Skeletal muscle tissue (tissue), 4 donors: ENCODE results near the gene FOXC1. TPM values are rescaled to one million over a fixed set of nuclear protein-coding genes. Genes with fewer than 3 reads are reported as not detected.

Source experiments
- H3K27ac ChIP-seq: one replicate; pipeline ENCODE4 v1.7.0; 2013; ENCODE audit warnings: mild to moderate bottlenecking, low read depth, low read length, inconsistent platforms
- H3K27me3 ChIP-seq, 3 donors: one replicate each; pipeline ENCODE4 v1.7.0; 2013; ENCODE audit warnings: low read length in 3 of 3; ENCODE audit not compliant: control insufficient read depth in 3 of 3, insufficient read depth in 3 of 3
- H3K36me3 ChIP-seq, 3 donors: one replicate each; pipeline ENCODE4 v1.7.0; 2013; ENCODE audit warnings: low read length in 3 of 3; ENCODE audit not compliant: control insufficient read depth in 3 of 3, insufficient read depth in 3 of 3
- H3K4me1 ChIP-seq, 3 donors: one replicate each; pipeline ENCODE4 v1.7.0; 2013; ENCODE audit warnings: low read length in 3 of 3, mild to moderate bottlenecking in 3 of 3; ENCODE audit not compliant: control insufficient read depth in 3 of 3, insufficient read depth in 3 of 3
- H3K4me3 ChIP-seq, 3 donors: one replicate each; pipeline ENCODE4 v1.7.0; 2013; ENCODE audit warnings: low read length in 3 of 3
- H3K9ac ChIP-seq, 3 donors: one replicate each; pipeline ENCODE4 v1.7.0; 2013; ENCODE audit warnings: low read length in 3 of 3, mild to moderate bottlenecking in 3 of 3, moderate library complexity in 2 of 3, low read depth in 1 of 3
- H3K9me3 ChIP-seq, 3 donors: one replicate each; pipeline ENCODE4 v1.7.0; 2013; ENCODE audit warnings: low read length in 3 of 3; ENCODE audit not compliant: control insufficient read depth in 3 of 3
- total RNA-seq: library from RNA; depleted of rRNA; stranded (reverse); fragments of >200 nt; gene quantifications from one replicate; pipeline ENCODE4 v1.2.3, GENCODE V29; 2014
- donor health status: Osteomylitis.

Gene FOXC1
- total RNA-seq, 1 donor from 2014 or later, result 1.6 TPM

DNA sequence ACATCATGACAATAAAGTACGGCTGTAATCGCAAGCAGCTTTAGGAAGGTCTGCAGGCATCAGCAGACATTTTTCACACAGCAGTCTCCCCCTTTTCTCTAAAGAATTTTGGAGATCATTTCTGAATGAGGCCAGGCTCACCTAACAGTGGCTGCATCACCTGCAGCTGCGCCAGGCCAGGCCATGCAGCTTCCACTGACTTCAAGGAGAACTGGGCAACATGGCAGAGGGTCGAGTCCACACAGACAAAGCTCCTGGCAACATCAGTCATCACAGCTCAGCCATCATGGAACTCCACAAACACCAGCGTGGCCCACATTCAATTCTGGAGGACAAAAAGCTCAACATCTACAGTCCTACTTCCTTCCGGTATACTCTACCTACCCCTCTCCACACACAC is 17.8 kb upstream of the FOXC1 start:
- Histone ChIP-seq H3K9me3 (no peaks in the 10 kb centered on the region), H3K27me3 (peaks cover 37 to 39% (median 37%) of the 10 kb centered on the region in 3 donors), H3K27ac (no peak overlapping the region), H3K36me3 (no peaks in the 10 kb centered on the region), H3K9ac (no peak overlapping the region), H3K4me3 (no peak overlapping the region), H3K4me1 (peaks cover 3 to 5% (median 4%) of the 10 kb centered on the region in 3 donors)

DNA sequence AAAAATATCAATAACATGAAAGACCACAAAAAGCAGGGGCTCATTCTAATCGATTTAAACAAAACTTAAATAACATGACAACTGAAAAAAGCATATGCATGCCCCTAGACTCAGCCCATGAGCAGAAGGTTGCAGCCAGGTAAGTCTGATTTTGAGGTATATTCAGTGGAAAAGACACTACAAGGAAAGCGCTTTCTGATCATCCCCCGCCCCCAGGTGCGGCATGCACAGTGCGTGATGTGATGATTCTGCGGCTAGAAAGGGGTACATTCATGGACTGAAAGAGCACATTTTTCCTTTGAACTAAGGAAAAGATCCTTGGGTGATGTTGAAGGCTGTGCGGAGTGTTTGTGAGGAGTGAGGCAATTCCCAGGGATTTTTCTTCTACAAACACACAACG is 16.9 kb upstream of the FOXC1 start:
- Histone ChIP-seq H3K27ac (no peak overlapping the region), H3K4me1 (peaks cover 3 to 5% (median 4%) of the 10 kb centered on the region in 3 donors), H3K9me3 (no peaks in the 10 kb centered on the region), H3K27me3 (peaks cover 37 to 39% (median 39%) of the 10 kb centered on the region in 3 donors), H3K9ac (no peak overlapping the region), H3K4me3 (no peak overlapping the region), H3K36me3 (no peaks in the 10 kb centered on the region)

DNA sequence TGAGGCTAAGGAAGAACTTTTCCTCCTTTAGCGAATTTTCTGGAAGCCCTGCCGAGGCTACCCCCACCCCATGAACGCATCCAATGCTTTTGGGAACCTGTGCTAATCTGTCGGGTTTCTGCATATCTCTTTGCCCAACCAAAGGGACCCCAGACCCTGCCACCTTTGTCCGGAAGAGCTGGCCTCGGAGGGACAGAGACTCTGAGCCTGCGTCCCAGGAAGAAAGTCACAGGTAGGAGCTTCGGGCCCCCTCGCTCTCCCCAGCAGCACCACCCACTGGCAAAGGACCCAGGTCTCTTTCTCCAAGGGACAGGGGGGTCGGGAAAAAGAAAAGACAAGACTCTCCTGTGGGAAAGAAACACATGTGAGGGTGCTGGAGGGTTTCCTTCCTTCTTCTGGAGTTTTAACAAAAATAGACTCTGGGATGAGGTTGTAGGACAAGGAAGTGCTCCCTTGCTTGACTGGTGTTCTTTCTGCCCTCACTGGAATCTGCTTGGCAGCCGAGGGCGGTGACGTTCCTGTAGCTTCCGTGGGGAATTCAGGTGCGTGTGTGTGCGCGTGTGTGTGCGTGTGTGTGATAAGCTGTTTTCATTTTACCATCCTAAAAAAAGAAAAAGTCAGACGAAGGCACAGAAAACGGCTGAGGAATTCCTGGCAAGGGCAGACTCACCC is 16.3 kb upstream of the FOXC1 start:
- H3K27ac ChIP-seq, result no peak overlapping the region
- peaks cover 3 to 5% (median 4%) of the 10 kb centered on the region in 3 donors for H3K4me1 ChIP-seq
- H3K36me3 ChIP-seq, result no peaks in the 10 kb centered on the region
- H3K4me3 ChIP-seq, result no peak overlapping the region
- H3K27me3 ChIP-seq, result peaks cover 37 to 39% (median 39%) of the 10 kb centered on the region in 3 donors
- H3K9ac ChIP-seq, result no peak overlapping the region
- H3K9me3 ChIP-seq, result no peaks in the 10 kb centered on the region

DNA sequence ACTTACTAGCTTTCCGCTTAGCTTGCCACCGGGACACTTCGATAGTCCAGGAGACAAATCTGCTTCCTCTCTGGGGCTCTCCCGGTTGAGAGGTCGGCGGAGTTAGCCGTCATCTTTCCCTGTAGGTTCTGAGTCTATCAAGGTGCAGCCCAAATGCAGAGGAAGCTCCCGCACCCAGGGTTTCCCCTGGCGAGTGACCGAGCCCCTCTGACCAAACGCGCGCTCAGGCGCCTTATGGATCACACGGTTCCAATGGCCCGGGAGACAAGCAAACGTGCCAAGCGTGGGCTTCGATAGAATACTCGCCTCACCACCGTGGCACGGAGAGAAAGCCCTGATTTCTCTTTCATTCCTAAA is 15.8 kb upstream of the FOXC1 start:
- peaks cover 3 to 5% (median 4%) of the 10 kb centered on the region in 3 donors for H3K4me1 ChIP-seq
- H3K9ac ChIP-seq, result no peak overlapping the region
- H3K9me3 ChIP-seq, result no peaks in the 10 kb centered on the region
- H3K27ac ChIP-seq, result no peak overlapping the region
- H3K4me3 ChIP-seq, result no peak overlapping the region
- peaks cover 37 to 39% (median 39%) of the 10 kb centered on the region in 3 donors for H3K27me3 ChIP-seq
- no peaks in the 10 kb centered on the region for H3K36me3 ChIP-seq

DNA sequence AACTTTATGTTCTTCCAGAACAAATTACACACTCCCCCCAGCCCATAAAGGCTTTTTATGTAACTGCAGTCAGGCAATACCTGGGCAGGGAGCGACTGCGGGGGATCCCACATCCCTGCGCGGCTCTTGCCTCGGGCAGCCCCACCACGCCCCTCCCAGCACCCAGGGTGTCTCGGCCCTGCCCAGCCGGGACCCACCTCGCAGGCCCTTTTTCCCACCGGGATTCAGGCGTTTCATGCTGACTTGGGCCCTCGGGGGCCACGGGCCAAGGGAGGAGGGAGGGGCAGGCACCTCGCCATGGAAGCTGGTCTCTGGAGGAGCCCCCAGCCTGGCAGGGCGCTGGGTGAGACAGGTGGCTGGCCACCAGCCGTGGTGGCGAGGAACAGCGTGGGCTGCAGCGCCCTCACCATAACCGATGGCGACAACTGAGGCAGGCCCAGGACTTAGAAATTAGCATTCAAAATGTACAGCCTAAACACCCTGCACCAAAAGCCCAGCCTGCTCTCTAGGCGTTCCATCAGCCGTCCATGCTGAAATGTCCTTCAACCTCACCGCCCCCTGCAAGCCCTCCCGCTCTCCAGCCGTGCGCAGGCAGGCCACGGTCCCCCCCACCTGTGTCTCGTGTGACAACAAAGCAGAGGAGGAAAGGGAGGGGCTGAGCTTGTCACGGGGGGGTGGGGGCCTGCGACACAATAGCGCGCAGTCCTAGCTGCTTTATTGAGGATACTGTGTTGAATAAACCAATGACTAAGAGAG is 15.1 kb upstream of the FOXC1 start:
- Histone ChIP-seq H3K27ac (no peak overlapping the region), H3K9me3 (no peaks in the 10 kb centered on the region), H3K4me1 (peaks cover 3 to 5% (median 4%) of the 10 kb centered on the region in 3 donors), H3K27me3 (peaks cover 37 to 39% (median 38%) of the 10 kb centered on the region in 3 donors), H3K9ac (no peak overlapping the region), H3K36me3 (no peaks in the 10 kb centered on the region), H3K4me3 (no peak overlapping the region)

DNA sequence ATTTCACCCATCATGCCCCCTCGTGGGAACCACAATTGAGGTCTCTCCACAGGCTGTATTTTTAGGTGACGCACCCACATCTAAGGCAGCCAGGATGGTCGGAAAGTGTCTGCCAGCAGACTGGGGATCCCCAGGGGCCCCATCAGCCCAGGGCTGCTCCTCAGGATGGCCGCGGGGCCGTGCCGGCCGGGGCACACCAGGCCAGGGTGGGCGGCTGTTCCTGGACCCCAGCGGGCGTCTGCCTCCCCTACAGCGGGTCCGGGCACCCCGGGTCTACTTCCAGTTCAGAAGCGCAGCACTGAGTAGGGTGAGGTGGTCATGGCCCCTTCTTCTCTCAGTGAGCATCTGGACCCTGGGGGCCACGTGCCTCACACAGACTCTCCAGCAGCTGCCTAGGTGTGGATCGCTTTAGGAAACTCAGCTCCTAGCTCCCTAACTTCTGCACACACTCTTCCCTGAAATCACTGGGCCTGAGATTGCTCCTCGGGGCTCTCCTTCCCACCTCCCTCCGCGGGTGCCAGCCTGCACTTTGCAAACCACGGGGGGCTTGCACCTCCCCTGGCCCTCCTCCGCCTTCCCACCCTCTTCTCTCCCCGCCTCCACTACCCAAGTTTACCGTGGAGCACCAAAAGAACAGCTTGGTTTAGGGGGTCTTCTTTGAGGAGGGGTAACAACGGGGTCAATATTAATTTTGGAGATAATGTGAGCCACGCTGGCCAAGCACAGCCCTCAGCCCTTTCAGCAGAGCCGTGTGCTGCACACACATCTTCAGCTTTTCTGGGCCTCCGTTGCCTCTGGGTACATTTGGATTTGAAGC is 14.2 kb upstream of the FOXC1 start:
- H3K4me3 ChIP-seq, result peak overlapping the region in 2 of 3 donors; percentile 49 to 62
- peaks cover 3 to 5% (median 4%) of the 10 kb centered on the region in 3 donors for H3K4me1 ChIP-seq
- H3K36me3 ChIP-seq, result no peaks in the 10 kb centered on the region
- H3K27me3 ChIP-seq, result peaks cover 35 to 37% (median 37%) of the 10 kb centered on the region in 3 donors
- H3K9me3 ChIP-seq, result no peaks in the 10 kb centered on the region
- H3K27ac ChIP-seq, result no peak overlapping the region
- no peak overlapping the region for H3K9ac ChIP-seq

DNA sequence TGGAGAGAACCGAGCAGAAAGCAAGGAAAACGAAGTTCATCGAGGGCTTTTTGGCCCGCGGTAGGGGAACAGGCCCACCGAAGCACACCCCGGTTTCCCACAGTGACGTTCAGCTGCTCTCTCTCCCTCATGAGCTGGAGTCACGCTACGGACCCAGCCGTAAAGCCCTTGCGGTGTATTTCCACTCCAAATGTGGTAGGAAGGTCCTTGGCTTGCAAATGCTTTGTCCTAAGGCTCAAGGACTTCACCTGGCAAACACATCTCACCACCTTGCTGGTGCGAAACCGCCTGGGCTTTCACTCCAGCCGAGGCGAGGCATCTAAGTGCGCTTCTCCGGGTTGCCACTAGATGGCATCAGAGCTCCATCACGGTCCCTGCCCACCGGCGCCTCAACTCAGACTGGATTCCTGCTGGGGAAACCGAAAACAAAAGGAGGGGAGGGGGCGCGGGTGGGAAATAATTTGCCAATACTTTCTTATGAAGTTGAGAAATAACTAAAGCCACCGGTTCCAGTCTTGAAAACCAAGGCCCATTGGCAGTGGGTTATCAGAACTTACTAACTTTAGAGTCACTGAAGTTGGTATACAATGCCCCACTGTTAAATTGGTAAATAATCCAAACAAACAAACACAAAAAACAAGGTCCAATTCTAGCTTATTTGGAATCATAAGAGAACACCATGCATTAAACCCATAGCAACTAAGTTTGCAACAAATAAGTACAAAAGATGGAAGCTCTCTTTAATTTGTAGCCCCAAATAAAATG is 13.4 kb upstream of the FOXC1 start:
- Histone ChIP-seq H3K27ac (no peak overlapping the region), H3K9ac (peak overlapping the region in 1 of 3 donors; percentile 40), H3K4me1 (peaks cover 3 to 5% (median 4%) of the 10 kb centered on the region in 3 donors), H3K9me3 (no peaks in the 10 kb centered on the region), H3K27me3 (peaks cover 35 to 45% (median 35%) of the 10 kb centered on the region in 3 donors), H3K4me3 (peak overlapping the region; percentile 49 to 70 (median 62)), H3K36me3 (no peaks in the 10 kb centered on the region)

DNA sequence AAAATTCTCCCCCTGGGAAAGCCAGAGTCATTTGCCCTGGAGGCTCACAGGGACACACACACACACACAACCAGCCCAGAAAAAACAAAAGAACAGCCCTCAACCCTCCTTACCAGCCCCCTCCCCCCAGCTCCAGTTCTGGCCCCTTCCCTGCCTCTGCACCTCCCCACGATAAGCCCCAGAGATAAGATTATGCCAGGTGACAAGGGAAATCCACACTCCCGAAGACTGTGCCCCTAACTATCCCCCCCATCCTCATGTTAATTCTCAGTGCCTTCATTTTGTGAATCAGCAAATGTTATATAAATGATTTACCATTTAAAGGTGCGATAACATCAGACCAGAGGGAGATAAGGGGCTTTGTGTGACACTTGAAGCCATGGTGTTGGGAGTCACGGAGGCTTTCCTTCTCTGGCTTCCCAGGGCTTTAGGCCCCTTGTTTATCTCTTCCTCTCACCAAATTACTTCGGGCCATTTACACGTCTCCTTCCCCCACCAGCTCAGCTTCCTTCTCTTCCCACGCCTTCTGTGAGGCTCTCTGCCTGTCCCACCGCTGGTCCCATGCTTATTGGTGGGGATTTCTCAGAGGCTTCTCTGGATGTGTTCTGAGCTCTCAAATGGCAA is 12.5 kb upstream of the FOXC1 start:
- Histone ChIP-seq H3K4me3 (no peak overlapping the region), H3K27ac (no peak overlapping the region), H3K4me1 (peaks cover 3 to 5% (median 4%) of the 10 kb centered on the region in 3 donors), H3K27me3 (peaks cover 40 to 54% (median 44%) of the 10 kb centered on the region in 3 donors), H3K9ac (no peak overlapping the region), H3K9me3 (no peaks in the 10 kb centered on the region), H3K36me3 (no peaks in the 10 kb centered on the region)

DNA sequence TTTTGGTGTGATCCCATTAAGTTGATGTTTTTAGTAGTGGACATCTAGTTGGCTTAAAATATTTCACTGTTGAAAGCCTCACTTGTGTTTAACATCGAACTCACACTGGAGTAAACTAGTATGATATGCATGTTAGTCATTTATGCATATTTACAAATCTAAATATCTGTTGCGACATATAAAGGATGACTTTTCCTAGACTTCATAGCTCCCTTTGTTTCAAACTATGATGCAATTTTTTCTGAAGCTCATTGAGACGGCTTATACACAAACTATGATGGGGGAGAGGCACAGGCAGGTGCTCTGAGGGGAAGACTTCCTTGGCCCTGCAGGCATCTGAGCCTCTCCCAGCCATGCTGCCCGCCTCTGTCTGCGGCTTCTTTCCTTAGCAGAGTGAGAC is 11.8 kb upstream of the FOXC1 start:
- Histone ChIP-seq H3K36me3 (no peaks in the 10 kb centered on the region), H3K4me1 (peaks cover 3 to 5% (median 4%) of the 10 kb centered on the region in 3 donors), H3K9ac (no peak overlapping the region), H3K9me3 (no peaks in the 10 kb centered on the region), H3K27ac (no peak overlapping the region), H3K27me3 (peaks cover 43 to 53% (median 45%) of the 10 kb centered on the region in 3 donors), H3K4me3 (no peak overlapping the region)
